ENCODE measurements around the gene HIPK2.
A peak's percentile ranks its signal among the peaks of the same experiment; 100 is the strongest.

Gene HIPK2

GRCh38 chr7:139730746-139731612 lies 46.8 kb downstream of the HIPK2 start:
- FAIRE-seq = peak; percentile 21
- no peak for DNase-seq (ENCODE audit: insufficient read length)
- TF ChIP-seq POLR2AphosphoS5 (IDR thresholded peaks at IDR 0.05; ENCODE audit: low read depth, low read length) = no peak
- TF ChIP-seq POLR2A (IDR thresholded peaks at IDR 0.05; ENCODE audit: low read depth, low read length) = no peak
- TF ChIP-seq TAF1 (IDR thresholded peaks at IDR 0.05; ENCODE audit: borderline replicate concordance, low read depth, low read length) = no peak

- DNase-seq (ENCODE audit: insufficient read length) = no peak
- no peak for FAIRE-seq
- TF ChIP-seq POLR2A (IDR thresholded peaks at IDR 0.05; ENCODE audit: low read depth, low read length) = no peak
- TF ChIP-seq POLR2AphosphoS5 (IDR thresholded peaks at IDR 0.05; ENCODE audit: low read depth, low read length) = no peak
- TF ChIP-seq TAF1 (IDR thresholded peaks at IDR 0.05; ENCODE audit: borderline replicate concordance, low read depth, low read length) = no peak
Observed at GRCh38 chr7:139728203-139728602, 49.6 kb downstream of the HIPK2 start.

GRCh38 chr7:139727151-139727705 lies 50.6 kb downstream of the HIPK2 start:
- DNase-seq (ENCODE audit: insufficient read length) (no peak), FAIRE-seq (no peak)
- TF ChIP-seq POLR2A (IDR thresholded peaks at IDR 0.05; ENCODE audit: low read depth, low read length) (no peak), TAF1 (IDR thresholded peaks at IDR 0.05; ENCODE audit: borderline replicate concordance, low read depth, low read length) (no peak), POLR2AphosphoS5 (IDR thresholded peaks at IDR 0.05; ENCODE audit: low read depth, low read length) (no peak)

GRCh38 chr7:139726485-139726869 lies 51.3 kb downstream of the HIPK2 start:
- FAIRE-seq (peak; percentile 40), DNase-seq (ENCODE audit: insufficient read length) (no peak)
- TF ChIP-seq POLR2A (IDR thresholded peaks at IDR 0.05; ENCODE audit: low read depth, low read length) (no peak), TAF1 (IDR thresholded peaks at IDR 0.05; ENCODE audit: borderline replicate concordance, low read depth, low read length) (no peak), POLR2AphosphoS5 (IDR thresholded peaks at IDR 0.05; ENCODE audit: low read depth, low read length) (no peak)

- TF ChIP-seq TAF1 (IDR thresholded peaks at IDR 0.05; ENCODE audit: borderline replicate concordance, low read depth, low read length) = no peak
- no peak for TF ChIP-seq POLR2A (IDR thresholded peaks at IDR 0.05; ENCODE audit: low read depth, low read length)
- no peak for TF ChIP-seq POLR2AphosphoS5 (IDR thresholded peaks at IDR 0.05; ENCODE audit: low read depth, low read length)
- DNase-seq (ENCODE audit: insufficient read length) (no peak), FAIRE-seq (no peak)
Observed at GRCh38 chr7:139725858-139726484, 51.8 kb downstream of the HIPK2 start.

- DNase-seq (ENCODE audit: insufficient read length) (no peak), FAIRE-seq (peak; percentile 64)
- TF ChIP-seq POLR2A (IDR thresholded peaks at IDR 0.05; ENCODE audit: low read depth, low read length) (peak; percentile 45; the same call in 1 of the 2 replicates), POLR2AphosphoS5 (IDR thresholded peaks at IDR 0.05; ENCODE audit: low read depth, low read length) (no peak)
Observed at GRCh38 chr7:139725077-139725476, 52.7 kb downstream of the HIPK2 start.

- DNase-seq (ENCODE audit: insufficient read length) (no peak), FAIRE-seq (no peak)
- TF ChIP-seq TAF1 (IDR thresholded peaks at IDR 0.05; ENCODE audit: borderline replicate concordance, low read depth, low read length) (no peak), POLR2AphosphoS5 (IDR thresholded peaks at IDR 0.05; ENCODE audit: low read depth, low read length) (no peak), POLR2A (IDR thresholded peaks at IDR 0.05; ENCODE audit: low read depth, low read length) (no peak)
Observed at GRCh38 chr7:139722604-139723003, 55.2 kb downstream of the HIPK2 start.

GRCh38 chr7:139721821-139722220 lies 56.0 kb downstream of the HIPK2 start:
- DNase-seq (ENCODE audit: insufficient read length) = no peak
- FAIRE-seq = peak; percentile 62
- TF ChIP-seq TAF1 (IDR thresholded peaks at IDR 0.05; ENCODE audit: borderline replicate concordance, low read depth, low read length) (no peak), POLR2A (IDR thresholded peaks at IDR 0.05; ENCODE audit: low read depth, low read length) (no peak), POLR2AphosphoS5 (IDR thresholded peaks at IDR 0.05; ENCODE audit: low read depth, low read length) (no peak)

GRCh38 chr7:139721417-139721816 lies 56.4 kb downstream of the HIPK2 start:
- no peak for DNase-seq (ENCODE audit: insufficient read length)
- no peak for TF ChIP-seq POLR2A (IDR thresholded peaks at IDR 0.05; ENCODE audit: low read depth, low read length)
- no peak for TF ChIP-seq TAF1 (IDR thresholded peaks at IDR 0.05; ENCODE audit: borderline replicate concordance, low read depth, low read length)
- TF ChIP-seq POLR2AphosphoS5 (IDR thresholded peaks at IDR 0.05; ENCODE audit: low read depth, low read length) = no peak
- no peak for FAIRE-seq

- no peak for FAIRE-seq
- no peak for DNase-seq (ENCODE audit: insufficient read length)
- TF ChIP-seq POLR2A (IDR thresholded peaks at IDR 0.05; ENCODE audit: low read depth, low read length) (peak; percentile 44; the same call in 1 of the 2 replicates), TAF1 (IDR thresholded peaks at IDR 0.05; ENCODE audit: borderline replicate concordance, low read depth, low read length) (no peak), POLR2AphosphoS5 (IDR thresholded peaks at IDR 0.05; ENCODE audit: low read depth, low read length) (peak; percentile 42; the same call in 1 of the 2 replicates)
Observed at GRCh38 chr7:139720705-139721231, 57.0 kb downstream of the HIPK2 start.

GRCh38 chr7:139720186-139720585 lies 57.6 kb downstream of the HIPK2 start:
- DNase-seq (ENCODE audit: insufficient read length) = no peak
- no peak for FAIRE-seq
- no peak for TF ChIP-seq POLR2AphosphoS5 (IDR thresholded peaks at IDR 0.05; ENCODE audit: low read depth, low read length)
- no peak for TF ChIP-seq POLR2A (IDR thresholded peaks at IDR 0.05; ENCODE audit: low read depth, low read length)
- no peak for TF ChIP-seq TAF1 (IDR thresholded peaks at IDR 0.05; ENCODE audit: borderline replicate concordance, low read depth, low read length)
